Uterus (tissue), 2 donors: Measurements from ENCODE around the gene KCNK3.

Source experiments
- CTCF ChIP-seq, 4 experiments: fragments of 200-600 bp in 2 of 4; fragments of 450-650 bp in 2 of 4; sonication (generic) in 2 of 4; IDR thresholded peaks; one replicate each; pipeline ENCODE4 v1.5.1; 2016 to 2019; ENCODE audit warnings: antibody characterized with exemption in 4 of 4, mild to moderate bottlenecking in 2 of 4, moderate library complexity in 1 of 4
- POLR2A ChIP-seq, 2 donors: fragments of 450-650 bp; IDR thresholded peaks; one replicate each; pipeline ENCODE4 v1.6.1; 2016; ENCODE audit warnings: antibody characterized with exemption in 2 of 2, mild to moderate bottlenecking in 1 of 2, moderate library complexity in 1 of 2

GRCh38 chr2:26707747-26708146 lies 15.2 kb downstream of the KCNK3 start:
- TF ChIP-seq CTCF (IDR thresholded peaks at IDR 0.05): no peak
- no peak for TF ChIP-seq POLR2A (IDR thresholded peaks at IDR 0.05)
